GM19468 (cell line): Measurements from ENCODE around the gene TPD52L1.

Experiments used
- ATAC-seq: cut with Tn5 transposase; IDR thresholded peaks from one replicate; pipeline ENCODE4 v1.9.1; 2021; ENCODE audit warnings: mild to moderate bottlenecking, moderate library complexity, moderate number of reproducible peaks; ENCODE audit not compliant: unreplicated experiment; ENCODE audit errors: extremely low read depth

The TPD52L1 gene

GRCh38 chr6:125173341-125174095, 19.9 kb downstream of the TPD52L1 start:
- ATAC-seq: no peak

- no peak for ATAC-seq
Measured at GRCh38 chr6:125174626-125175025, 21.1 kb downstream of the TPD52L1 start.

GRCh38 chr6:125175466-125176048, 22.0 kb downstream of the TPD52L1 start:
- no peak for ATAC-seq

- ATAC-seq: no peak
Measured at GRCh38 chr6:125182237-125183008, 28.9 kb downstream of the TPD52L1 start.

GRCh38 chr6:125183391-125183790, 29.8 kb downstream of the TPD52L1 start:
- ATAC-seq: no peak

- no peak for ATAC-seq
Measured at GRCh38 chr6:125188037-125188436, 34.5 kb downstream of the TPD52L1 start.

GRCh38 chr6:125188594-125189203, 35.1 kb downstream of the TPD52L1 start:
- no peak for ATAC-seq

GRCh38 chr6:125189494-125189893, 35.9 kb downstream of the TPD52L1 start:
- ATAC-seq: no peak

GRCh38 chr6:125190667-125191066, 37.1 kb downstream of the TPD52L1 start:
- no peak for ATAC-seq

- peak; percentile 85 for ATAC-seq
Measured at GRCh38 chr6:125191916-125192609, 38.5 kb downstream of the TPD52L1 start.

GRCh38 chr6:125192610-125192930, 39.0 kb downstream of the TPD52L1 start:
- no peak for ATAC-seq

- ATAC-seq: no peak
Measured at GRCh38 chr6:125193208-125193607, 39.6 kb downstream of the TPD52L1 start.

GRCh38 chr6:125194941-125195340, 41.4 kb downstream of the TPD52L1 start:
- no peak for ATAC-seq

- no peak for ATAC-seq
Measured at GRCh38 chr6:125195526-125195925, 42.0 kb downstream of the TPD52L1 start.

- no peak for ATAC-seq
Measured at GRCh38 chr6:125196613-125197012, 43.0 kb downstream of the TPD52L1 start.

- ATAC-seq: no peak
Measured at GRCh38 chr6:125197795-125198269, 44.3 kb downstream of the TPD52L1 start.

- ATAC-seq: no peak
Measured at GRCh38 chr6:125198398-125198937, 44.9 kb downstream of the TPD52L1 start.

GRCh38 chr6:125200941-125201340, 47.4 kb downstream of the TPD52L1 start:
- ATAC-seq: no peak

GRCh38 chr6:125201961-125202729, 48.6 kb downstream of the TPD52L1 start:
- ATAC-seq: no peak
